K562 (cell line): ENCODE measurements around the gene MYPN. TPM values are rescaled to one million over a fixed set of nuclear protein-coding genes. Genes with fewer than 3 reads are reported as not detected.

Source experiments
- ATAC-seq: fragments of 200-7000 bp; cut with Tn5 transposase; 3 replicates; pipeline ENCODE4 v1.9.1; 2020; ENCODE audit warnings: moderate library complexity
- BruUV-seq: library from RNA; stranded (reverse); fragments of 400-500 nt; replicated peaks from 2 replicates; lab custom pipeline; 2021; lab: Mats Ljungman, UMichigan
- CTCF ChIA-PET: fragments of 300-600 bp; formaldehyde crosslinking; extraction: SDS; loops from one replicate; lab custom pipeline; 2021; ENCODE audit warnings: low intra/inter-chr PET ratio; lab: Yijun Ruan, JAX
- POLR2A ChIA-PET: fragments of 300-600, 350-650 bp; sonication (Branson Sonifier 250); formaldehyde crosslinking; extraction: SDS; loops from one replicate; lab custom pipeline; 2021; ENCODE audit warnings: antibody characterized with exemption, inconsistent platforms; lab: Yijun Ruan, JAX
- DNase-seq, 4 experiments: peaks; one replicate each; pipeline versions ENCODE4 v3.0.0 to v3.0.0-alpha.2; 2011 to 2018; ENCODE audit warnings: low spot score in 3 of 4, mixed read lengths in 3 of 4; ENCODE audit errors: extremely low read depth in 1 of 4
- FAIRE-seq: peaks from 2 replicates; lab custom pipeline; 2011; peaks lifted over from hg19 to GRCh38; lab: Jason Lieb, UNC
- H2AFZ ChIP-seq: 2 replicates; pipeline ENCODE4 v1.6.0; 2011; ENCODE audit warnings: low read depth, low read length, control low read depth, inconsistent platforms
- H3K27ac ChIP-seq: fragments of 200-600 bp; 3 replicates; pipeline ENCODE4 v1.8.0; 2011; ENCODE audit warnings: low read depth, mild to moderate bottlenecking, control low read depth, inconsistent platforms, low read length, moderate library complexity, mixed read lengths; ENCODE audit errors: extremely low read depth
- H3K27me3 ChIP-seq, 2 experiments: fragments of 300-600 bp in 1 of 2; 2 replicates in 1 of 2; 3 replicates in 1 of 2; pipeline versions ENCODE4 v1.6.0 to v1.8.0; 2011; ENCODE audit warnings: inconsistent platforms in 2 of 2, low read length in 2 of 2, mild to moderate bottlenecking in 1 of 2, mixed read lengths in 1 of 2, moderate library complexity in 1 of 2; ENCODE audit not compliant: control insufficient read depth in 2 of 2, insufficient read depth in 2 of 2
- H3K36me3 ChIP-seq: fragments of 300-600 bp; 3 replicates; pipeline ENCODE4 v1.8.0; 2011; ENCODE audit warnings: mild to moderate bottlenecking, low read length, inconsistent platforms; ENCODE audit not compliant: control insufficient read depth, insufficient read depth
- H3K4me1 ChIP-seq, 2 experiments: fragments of 200-600 bp in 1 of 2; replicated peaks in 1 of 2; 2 replicates in 1 of 2; 3 replicates in 1 of 2; pipeline versions ENCODE4 v1.5.1 to v1.8.0; 2011; ENCODE audit warnings: inconsistent platforms in 2 of 2, low read length in 2 of 2, mild to moderate bottlenecking in 1 of 2, mixed read lengths in 1 of 2, moderate library complexity in 1 of 2; ENCODE audit not compliant: control insufficient read depth in 2 of 2, insufficient read depth in 2 of 2
- H3K4me2 ChIP-seq: 2 replicates; pipeline ENCODE4 v1.6.1; 2011; ENCODE audit warnings: low read length, control low read depth, inconsistent platforms, mixed read lengths; ENCODE audit not compliant: insufficient read depth
- H3K4me3 ChIP-seq: fragments of 200-600 bp; sonication (generic), shearing (Covaris generic); 2 replicates; pipeline ENCODE4 v1.5.1; 2016; ENCODE audit warnings: control low read depth, inconsistent platforms
- H3K79me2 ChIP-seq: fragments of 200-600 bp; 3 replicates; pipeline ENCODE4 v1.8.0; 2011; ENCODE audit warnings: low read length, inconsistent platforms; ENCODE audit not compliant: control insufficient read depth, insufficient read depth
- H3K9ac ChIP-seq, 2 experiments: 2 replicates each; pipeline versions ENCODE4 v1.6.0 to v1.6.1; 2011; ENCODE audit warnings: low read depth in 2 of 2, low read length in 2 of 2, control low read depth in 1 of 2, inconsistent platforms in 1 of 2, mild to moderate bottlenecking in 1 of 2, mixed read lengths in 1 of 2; ENCODE audit not compliant: insufficient read depth in 1 of 2
- H3K9me1 ChIP-seq: one replicate; pipeline ENCODE4 v1.6.0; 2011; ENCODE audit warnings: inconsistent platforms, mild to moderate bottlenecking, low read length, moderate library complexity; ENCODE audit not compliant: control insufficient read depth, insufficient read depth
- H3K9me3 ChIP-seq: replicated peaks from 2 replicates; pipeline ENCODE4 v1.5.1; 2011; ENCODE audit warnings: low read depth, low read length, inconsistent platforms; ENCODE audit not compliant: control insufficient read depth, insufficient read depth
- H4K20me1 ChIP-seq: replicated peaks from 2 replicates; pipeline ENCODE4 v1.6.1; 2011; ENCODE audit warnings: low read length, inconsistent platforms, mixed read lengths; ENCODE audit not compliant: control insufficient read depth, insufficient read depth
- BDP1 ChIP-seq: IDR thresholded peaks from 3 replicates; pipeline ENCODE4 v1.6.1; 2011; ENCODE audit not compliant: insufficient read length, insufficient read depth
- CBX2 ChIP-seq: fragments of 200-600 bp; sonication (generic); IDR thresholded peaks from one replicate; pipeline ENCODE4 v1.6.1; 2012; ENCODE audit warnings: mild to moderate bottlenecking, low read length, inconsistent platforms; ENCODE audit not compliant: insufficient read depth, poor library complexity, severe bottlenecking
- EGR1 ChIP-seq: fragments of 450-650 bp; conservative IDR thresholded peaks from 2 replicates; pipeline ENCODE4 v1.6.1; 2017; ENCODE audit warnings: mild to moderate bottlenecking
- ETV1 ChIP-seq: fragments of 450-650 bp; conservative IDR thresholded peaks from 2 replicates; pipeline ENCODE4 v1.6.1; 2016; ENCODE audit warnings: missing genetic modification characterization, control low read depth, low read depth, missing compliant biosample characterization
- HLTF ChIP-seq: fragments of 450-650 bp; IDR thresholded peaks from 2 replicates; pipeline ENCODE4 v1.6.1; 2016
- NONO ChIP-seq, 2 experiments: fragments of 200-400 bp in 1 of 2; fragments of 450-650 bp in 1 of 2; formaldehyde crosslinking in 1 of 2; IDR thresholded peaks; 2 replicates each; pipeline ENCODE4 v1.6.1; 2017; ENCODE audit warnings: low read depth in 2 of 2, mild to moderate bottlenecking in 2 of 2, moderate library complexity in 2 of 2, low read length in 1 of 2
- SIX5 ChIP-seq, 2 experiments: IDR thresholded peaks; 2 replicates each; pipeline ENCODE4 v1.6.1; 2011; ENCODE audit warnings: low read length in 2 of 2, borderline replicate concordance in 1 of 2, low read depth in 1 of 2, mild to moderate bottlenecking in 1 of 2, moderate library complexity in 1 of 2; ENCODE audit not compliant: insufficient read depth in 1 of 2
- ZNF644 ChIP-seq: fragments of 200-800 bp; sonication (Bioruptor generic); IDR thresholded peaks from 2 replicates; pipeline ENCODE4 v1.6.1; 2016; ENCODE audit warnings: low read depth, missing genetic modification characterization, missing compliant biosample characterization
- ZNF79 ChIP-seq: fragments of 250-450 bp; sonication (Bioruptor Pico); IDR thresholded peaks from 2 replicates; pipeline ENCODE4 v1.4.0; 2020; ENCODE audit warnings: low read depth, mild to moderate bottlenecking, moderate library complexity
- WGBS: fragments of 100-300 bp; shearing (Covaris generic); methylation state at CpG from one replicate; pipeline ENCODE4 v1.1.6; 2016; ENCODE audit warnings: low coverage, mixed read lengths; ENCODE audit not compliant: insufficient coverage; ENCODE audit errors: missing lambda C conversion rate; 5-methylcytosine and 5-hydroxymethylcytosine counted together
- in situ Hi-C: fragments of 300-500 bp; cut with MboI; formaldehyde crosslinking; loops from 4 replicates; pipeline ENCODE4 v1.15.0; 2018; ENCODE audit warnings: inconsistent platforms, mixed read lengths
- intact Hi-C: fragments of 100-400 bp; cut with micrococcal nuclease; formaldehyde crosslinking; loops from 2 replicates; pipeline ENCODE4 v1.14.2; 2022
- polyA plus RNA-seq, 8 experiments: library from polyadenylated mRNA; depleted of rRNA in 4 of 8; stranded (reverse) in 5 of 8; unstranded in 3 of 8; fragments of >200 nt; fragmentation: Nextera tagmentation in 2 of 8; fragmentation: Illumina TruSeq in 1 of 8; extraction: Ambion mirVana in 2 of 8; extraction: Trizol in 1 of 8; gene quantifications; 2 replicates each; pipeline versions ENCODE4 v1.2.1 to v1.2.3, GENCODE V29; 2011 to 2014; ENCODE audit warnings: inconsistent platforms in 1 of 8, missing spikeins in 1 of 8
- total RNA-seq, 7 experiments: library from RNA; depleted of rRNA in 6 of 7; stranded (reverse); fragments of >200 nt in 6 of 7; fragmentation: Illumina TruSeq in 2 of 7; extraction: Trizol in 2 of 7; gene quantifications; 2 replicates each; pipeline versions ENCODE4 v1.2.1 to v1.2.3, GENCODE V29; 2011 to 2021; ENCODE audit warnings: low replicate concordance in 1 of 7
- TF ChIP-seq, protein P1 (sequence below): fragments of 200-600 bp; sonication (generic); IDR thresholded peaks from one replicate; pipeline ENCODE4 v1.6.1; 2012; ENCODE audit warnings: mild to moderate bottlenecking, low read depth, low read length, inconsistent platforms

The MYPN gene
- total and polyA plus RNA-seq, 9 of the 15 experiments (the other 6 are each of a cell fraction or from before 2014, with no cell fraction given), result not detected

DNA sequence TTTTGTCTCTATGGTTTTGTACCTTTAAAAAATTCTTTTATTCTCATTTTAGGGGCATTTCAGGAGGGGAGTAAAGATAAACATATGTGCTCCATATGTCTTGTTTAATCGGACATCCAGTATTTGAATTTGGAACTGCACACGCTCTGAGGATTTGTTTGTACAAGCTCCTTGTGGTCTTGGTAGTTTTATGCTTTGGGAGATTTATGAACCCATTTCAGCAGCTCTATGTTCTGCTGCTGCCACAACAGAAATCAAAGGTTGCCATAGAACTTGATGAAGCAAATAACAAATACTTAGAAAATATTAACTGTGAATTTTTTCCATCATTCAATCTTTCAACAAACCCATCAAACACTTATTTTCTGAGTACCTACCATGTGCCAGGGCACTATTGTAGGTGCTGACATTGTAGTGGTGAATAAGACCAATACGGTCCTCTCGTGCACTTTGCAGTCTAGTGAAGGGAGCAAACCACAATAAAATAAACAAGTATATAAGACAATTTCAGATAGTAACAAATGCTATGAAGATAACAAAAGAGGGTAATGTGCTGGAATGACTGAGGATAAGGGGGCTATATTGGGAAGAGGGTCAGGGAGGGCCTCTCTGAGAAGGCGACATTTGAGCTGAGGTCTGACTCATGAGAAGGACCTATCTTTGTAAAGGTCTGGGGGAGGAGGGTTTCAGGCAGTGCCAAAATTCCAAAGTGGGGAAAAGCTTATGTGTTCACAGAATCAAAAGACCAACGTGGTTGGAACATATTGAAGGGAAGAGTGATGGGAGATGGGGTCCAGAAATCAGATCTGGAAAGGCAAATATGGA, 30.4 kb downstream of the MYPN start:
- H3K27me3 ChIP-seq, result peaks cover 10 to 12% of the 10 kb centered on the region in 2 experiments; a peak in 4 of 5 replicates
- BruUV-seq, result no TSS peak
- 2% methylated on average over 6 of the region's 6 CpGs for WGBS
- H3K27ac ChIP-seq, result no peak overlapping the region
- ChIA-PET CTCF (no interaction called here), POLR2A (interaction anchor here (1.2 to 1.6 kb wide), 2 partner anchors 17 to 22 kb away, joined by 3 to 4 read pairs; no protein-coding TSS in a partner anchor)
- DNase-seq (no peak), FAIRE-seq (no peak), ATAC-seq (no peak)
- H3K79me2 ChIP-seq, result no peaks in the 10 kb centered on the region
- intact Hi-C loops, result no loop called here
- H3K9me1 ChIP-seq, result no peaks in the 10 kb centered on the region
- no peak overlapping the region for H2AFZ ChIP-seq
- no peak overlapping the region for H3K9ac ChIP-seq
- no peaks in the 10 kb centered on the region for H3K4me1 ChIP-seq
- no peaks in the 10 kb centered on the region for H3K9me3 ChIP-seq
- in situ Hi-C loops, result no loop called here
- no peaks in the 10 kb centered on the region for H4K20me1 ChIP-seq
- H3K4me3 ChIP-seq, result no peak overlapping the region
- no peak overlapping the region for H3K4me2 ChIP-seq
- H3K36me3 ChIP-seq, result no peaks in the 10 kb centered on the region
- TF ChIP-seq ZNF79 (CRISPR knock-in tag), result no peak
- no peak for TF ChIP-seq ZNF644 (tag)
- TF ChIP-seq BDP1, result no peak
- TF ChIP-seq CBX2, result no peak
- TF ChIP-seq, protein P1, sequence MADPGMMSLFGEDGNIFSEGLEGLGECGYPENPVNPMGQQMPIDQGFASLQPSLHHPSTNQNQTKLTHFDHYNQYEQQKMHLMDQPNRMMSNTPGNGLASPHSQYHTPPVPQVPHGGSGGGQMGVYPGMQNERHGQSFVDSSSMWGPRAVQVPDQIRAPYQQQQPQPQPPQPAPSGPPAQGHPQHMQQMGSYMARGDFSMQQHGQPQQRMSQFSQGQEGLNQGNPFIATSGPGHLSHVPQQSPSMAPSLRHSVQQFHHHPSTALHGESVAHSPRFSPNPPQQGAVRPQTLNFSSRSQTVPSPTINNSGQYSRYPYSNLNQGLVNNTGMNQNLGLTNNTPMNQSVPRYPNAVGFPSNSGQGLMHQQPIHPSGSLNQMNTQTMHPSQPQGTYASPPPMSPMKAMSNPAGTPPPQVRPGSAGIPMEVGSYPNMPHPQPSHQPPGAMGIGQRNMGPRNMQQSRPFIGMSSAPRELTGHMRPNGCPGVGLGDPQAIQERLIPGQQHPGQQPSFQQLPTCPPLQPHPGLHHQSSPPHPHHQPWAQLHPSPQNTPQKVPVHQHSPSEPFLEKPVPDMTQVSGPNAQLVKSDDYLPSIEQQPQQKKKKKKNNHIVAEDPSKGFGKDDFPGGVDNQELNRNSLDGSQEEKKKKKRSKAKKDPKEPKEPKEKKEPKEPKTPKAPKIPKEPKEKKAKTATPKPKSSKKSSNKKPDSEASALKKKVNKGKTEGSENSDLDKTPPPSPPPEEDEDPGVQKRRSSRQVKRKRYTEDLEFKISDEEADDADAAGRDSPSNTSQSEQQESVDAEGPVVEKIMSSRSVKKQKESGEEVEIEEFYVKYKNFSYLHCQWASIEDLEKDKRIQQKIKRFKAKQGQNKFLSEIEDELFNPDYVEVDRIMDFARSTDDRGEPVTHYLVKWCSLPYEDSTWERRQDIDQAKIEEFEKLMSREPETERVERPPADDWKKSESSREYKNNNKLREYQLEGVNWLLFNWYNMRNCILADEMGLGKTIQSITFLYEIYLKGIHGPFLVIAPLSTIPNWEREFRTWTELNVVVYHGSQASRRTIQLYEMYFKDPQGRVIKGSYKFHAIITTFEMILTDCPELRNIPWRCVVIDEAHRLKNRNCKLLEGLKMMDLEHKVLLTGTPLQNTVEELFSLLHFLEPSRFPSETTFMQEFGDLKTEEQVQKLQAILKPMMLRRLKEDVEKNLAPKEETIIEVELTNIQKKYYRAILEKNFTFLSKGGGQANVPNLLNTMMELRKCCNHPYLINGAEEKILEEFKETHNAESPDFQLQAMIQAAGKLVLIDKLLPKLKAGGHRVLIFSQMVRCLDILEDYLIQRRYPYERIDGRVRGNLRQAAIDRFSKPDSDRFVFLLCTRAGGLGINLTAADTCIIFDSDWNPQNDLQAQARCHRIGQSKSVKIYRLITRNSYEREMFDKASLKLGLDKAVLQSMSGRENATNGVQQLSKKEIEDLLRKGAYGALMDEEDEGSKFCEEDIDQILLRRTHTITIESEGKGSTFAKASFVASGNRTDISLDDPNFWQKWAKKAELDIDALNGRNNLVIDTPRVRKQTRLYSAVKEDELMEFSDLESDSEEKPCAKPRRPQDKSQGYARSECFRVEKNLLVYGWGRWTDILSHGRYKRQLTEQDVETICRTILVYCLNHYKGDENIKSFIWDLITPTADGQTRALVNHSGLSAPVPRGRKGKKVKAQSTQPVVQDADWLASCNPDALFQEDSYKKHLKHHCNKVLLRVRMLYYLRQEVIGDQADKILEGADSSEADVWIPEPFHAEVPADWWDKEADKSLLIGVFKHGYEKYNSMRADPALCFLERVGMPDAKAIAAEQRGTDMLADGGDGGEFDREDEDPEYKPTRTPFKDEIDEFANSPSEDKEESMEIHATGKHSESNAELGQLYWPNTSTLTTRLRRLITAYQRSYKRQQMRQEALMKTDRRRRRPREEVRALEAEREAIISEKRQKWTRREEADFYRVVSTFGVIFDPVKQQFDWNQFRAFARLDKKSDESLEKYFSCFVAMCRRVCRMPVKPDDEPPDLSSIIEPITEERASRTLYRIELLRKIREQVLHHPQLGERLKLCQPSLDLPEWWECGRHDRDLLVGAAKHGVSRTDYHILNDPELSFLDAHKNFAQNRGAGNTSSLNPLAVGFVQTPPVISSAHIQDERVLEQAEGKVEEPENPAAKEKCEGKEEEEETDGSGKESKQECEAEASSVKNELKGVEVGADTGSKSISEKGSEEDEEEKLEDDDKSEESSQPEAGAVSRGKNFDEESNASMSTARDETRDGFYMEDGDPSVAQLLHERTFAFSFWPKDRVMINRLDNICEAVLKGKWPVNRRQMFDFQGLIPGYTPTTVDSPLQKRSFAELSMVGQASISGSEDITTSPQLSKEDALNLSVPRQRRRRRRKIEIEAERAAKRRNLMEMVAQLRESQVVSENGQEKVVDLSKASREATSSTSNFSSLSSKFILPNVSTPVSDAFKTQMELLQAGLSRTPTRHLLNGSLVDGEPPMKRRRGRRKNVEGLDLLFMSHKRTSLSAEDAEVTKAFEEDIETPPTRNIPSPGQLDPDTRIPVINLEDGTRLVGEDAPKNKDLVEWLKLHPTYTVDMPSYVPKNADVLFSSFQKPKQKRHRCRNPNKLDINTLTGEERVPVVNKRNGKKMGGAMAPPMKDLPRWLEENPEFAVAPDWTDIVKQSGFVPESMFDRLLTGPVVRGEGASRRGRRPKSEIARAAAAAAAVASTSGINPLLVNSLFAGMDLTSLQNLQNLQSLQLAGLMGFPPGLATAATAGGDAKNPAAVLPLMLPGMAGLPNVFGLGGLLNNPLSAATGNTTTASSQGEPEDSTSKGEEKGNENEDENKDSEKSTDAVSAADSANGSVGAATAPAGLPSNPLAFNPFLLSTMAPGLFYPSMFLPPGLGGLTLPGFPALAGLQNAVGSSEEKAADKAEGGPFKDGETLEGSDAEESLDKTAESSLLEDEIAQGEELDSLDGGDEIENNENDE, result no peak
- no peak for TF ChIP-seq SIX5 (IDR thresholded peaks at IDR 0.05; ENCODE audit: borderline replicate concordance in 1 of 2, insufficient read depth in 1 of 2, low read depth in 1 of 2, low read length in 2 of 2)
- TF ChIP-seq EGR1, result no peak
- TF ChIP-seq HLTF, result no peak
- no peak for TF ChIP-seq ETV1 (tag)
- TF ChIP-seq NONO (IDR thresholded peaks at IDR 0.05; ENCODE audit: low read depth in 2 of 2, low read length in 1 of 2), result no peak
